Measurements from ENCODE around the gene CNFN. TPM values are rescaled to one million over a fixed set of nuclear protein-coding genes. Genes with fewer than 3 reads are reported as not detected.

CNFN gene
- total RNA-seq, 1 experiment from 2014 or later: 0.89 TPM

- intact Hi-C loops (cut with micrococcal nuclease): no loop called here
- Mint-ChIP-seq H3K4me1 (ENCODE audit: insufficient read depth, unreplicated experiment) (peaks cover 6% of the 10 kb centered on the region), H3K27me3 (ENCODE audit: insufficient read depth, unreplicated experiment) (no peaks in the 10 kb centered on the region), H3K9me3 (ENCODE audit: unreplicated experiment) (no peaks in the 10 kb centered on the region), H3K27ac (ENCODE audit: low read depth, unreplicated experiment) (no peak overlapping the region), H3K36me3 (ENCODE audit: insufficient read depth, unreplicated experiment) (peaks cover 20% of the 10 kb centered on the region), H3K4me3 (ENCODE audit: unreplicated experiment) (no peak overlapping the region)
- ChIA-PET POLR2A (no interaction called here), CTCF (interaction anchor here (0.6 to 1.1 kb wide), 3 partner anchors 30 to 89 kb away, joined by 3 to 6 read pairs (median 5); partner anchors contain the start of gene CXCL17)
- no TSS peak for BruUV-seq (replicated peaks)
- DNase-seq (ENCODE audit: unreplicated experiment): no peak
- TF ChIP-seq, protein P1, sequence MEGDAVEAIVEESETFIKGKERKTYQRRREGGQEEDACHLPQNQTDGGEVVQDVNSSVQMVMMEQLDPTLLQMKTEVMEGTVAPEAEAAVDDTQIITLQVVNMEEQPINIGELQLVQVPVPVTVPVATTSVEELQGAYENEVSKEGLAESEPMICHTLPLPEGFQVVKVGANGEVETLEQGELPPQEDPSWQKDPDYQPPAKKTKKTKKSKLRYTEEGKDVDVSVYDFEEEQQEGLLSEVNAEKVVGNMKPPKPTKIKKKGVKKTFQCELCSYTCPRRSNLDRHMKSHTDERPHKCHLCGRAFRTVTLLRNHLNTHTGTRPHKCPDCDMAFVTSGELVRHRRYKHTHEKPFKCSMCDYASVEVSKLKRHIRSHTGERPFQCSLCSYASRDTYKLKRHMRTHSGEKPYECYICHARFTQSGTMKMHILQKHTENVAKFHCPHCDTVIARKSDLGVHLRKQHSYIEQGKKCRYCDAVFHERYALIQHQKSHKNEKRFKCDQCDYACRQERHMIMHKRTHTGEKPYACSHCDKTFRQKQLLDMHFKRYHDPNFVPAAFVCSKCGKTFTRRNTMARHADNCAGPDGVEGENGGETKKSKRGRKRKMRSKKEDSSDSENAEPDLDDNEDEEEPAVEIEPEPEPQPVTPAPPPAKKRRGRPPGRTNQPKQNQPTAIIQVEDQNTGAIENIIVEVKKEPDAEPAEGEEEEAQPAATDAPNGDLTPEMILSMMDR (IDR thresholded peaks at IDR 0.05; ENCODE audit: unreplicated experiment): no peak
Observed at GRCh38 chr19:42353341-42354015, 36.6 kb downstream of the CNFN start.

- no TSS peak for BruUV-seq (replicated peaks)
- Mint-ChIP-seq H3K9me3 (ENCODE audit: unreplicated experiment) (no peaks in the 10 kb centered on the region), H3K27me3 (ENCODE audit: insufficient read depth, unreplicated experiment) (no peaks in the 10 kb centered on the region), H3K36me3 (ENCODE audit: insufficient read depth, unreplicated experiment) (peaks cover 20% of the 10 kb centered on the region), H3K4me3 (ENCODE audit: unreplicated experiment) (no peak overlapping the region), H3K27ac (ENCODE audit: low read depth, unreplicated experiment) (peak overlapping the region; percentile 3), H3K4me1 (ENCODE audit: insufficient read depth, unreplicated experiment) (peaks cover 6% of the 10 kb centered on the region)
- no peak for DNase-seq (ENCODE audit: unreplicated experiment)
- intact Hi-C loops (cut with micrococcal nuclease): no loop called here
- ChIA-PET CTCF (interaction anchor here (0.6 kb wide), 2 partner anchors 37 to 90 kb away, joined by 3 read pairs; partner anchors contain the start of gene CXCL17), POLR2A (no interaction called here)
- TF ChIP-seq, protein P1 (IDR thresholded peaks at IDR 0.05; ENCODE audit: unreplicated experiment): no peak
Observed at GRCh38 chr19:42352301-42353259, 37.5 kb downstream of the CNFN start.

DNA sequence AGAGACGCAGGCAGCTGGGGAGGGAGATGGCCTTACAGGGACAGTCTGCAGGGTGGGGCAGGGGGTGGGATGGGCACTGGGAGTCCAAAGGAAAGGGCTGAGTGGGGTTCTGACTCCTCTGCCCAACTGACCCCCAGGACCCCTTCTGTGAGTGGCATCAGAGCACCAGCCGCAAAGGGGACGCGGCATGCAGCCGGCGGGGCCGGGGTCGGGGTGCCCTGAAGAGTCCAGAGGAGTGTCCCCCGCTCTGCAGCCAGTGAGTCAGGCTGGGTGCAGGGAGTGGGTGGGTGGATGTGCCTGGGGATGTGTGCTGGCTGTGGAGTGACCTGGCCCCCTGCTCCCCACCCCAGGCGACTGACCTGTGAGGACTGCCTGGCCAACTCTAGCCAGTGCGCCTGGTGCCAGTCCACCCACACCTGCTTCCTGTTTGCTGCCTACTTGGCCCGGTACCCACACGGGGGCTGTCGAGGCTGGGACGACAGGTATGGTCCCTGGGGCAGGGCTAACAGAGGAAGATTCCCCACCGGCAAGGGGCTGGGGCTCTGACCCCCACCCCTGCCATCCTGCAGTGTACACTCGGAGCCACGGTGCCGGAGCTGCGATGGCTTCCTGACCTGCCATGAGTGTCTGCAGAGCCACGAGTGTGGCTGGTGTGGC lies 38.9 kb downstream of the CNFN start:
- no peak for DNase-seq (ENCODE audit: unreplicated experiment)
- Mint-ChIP-seq H3K4me1 (ENCODE audit: insufficient read depth, unreplicated experiment) (peaks cover 6% of the 10 kb centered on the region), H3K27me3 (ENCODE audit: insufficient read depth, unreplicated experiment) (no peaks in the 10 kb centered on the region), H3K4me3 (ENCODE audit: unreplicated experiment) (no peak overlapping the region), H3K9me3 (ENCODE audit: unreplicated experiment) (no peaks in the 10 kb centered on the region), H3K36me3 (ENCODE audit: insufficient read depth, unreplicated experiment) (peaks cover 20% of the 10 kb centered on the region), H3K27ac (ENCODE audit: low read depth, unreplicated experiment) (peak overlapping the region; percentile 3)
- POLR2A ChIA-PET: no interaction called here
- no TSS peak for BruUV-seq (replicated peaks)
- CTCF ChIA-PET: no interaction called here
- TF ChIP-seq, protein P1 (IDR thresholded peaks at IDR 0.05; ENCODE audit: unreplicated experiment): no peak
- intact Hi-C loops (cut with micrococcal nuclease): no loop called here

GRCh38 chr19:42350417-42350816 lies 39.7 kb downstream of the CNFN start:
- ChIA-PET CTCF (no interaction called here), POLR2A (no interaction called here)
- no peak for DNase-seq (ENCODE audit: unreplicated experiment)
- Mint-ChIP-seq H3K4me3 (ENCODE audit: unreplicated experiment) (no peak overlapping the region), H3K36me3 (ENCODE audit: insufficient read depth, unreplicated experiment) (peaks cover 16% of the 10 kb centered on the region), H3K27ac (ENCODE audit: low read depth, unreplicated experiment) (no peak overlapping the region), H3K4me1 (ENCODE audit: insufficient read depth, unreplicated experiment) (peaks cover 8% of the 10 kb centered on the region), H3K9me3 (ENCODE audit: unreplicated experiment) (no peaks in the 10 kb centered on the region), H3K27me3 (ENCODE audit: insufficient read depth, unreplicated experiment) (no peaks in the 10 kb centered on the region)
- TF ChIP-seq, protein P1 (IDR thresholded peaks at IDR 0.05; ENCODE audit: unreplicated experiment): no peak
- BruUV-seq (replicated peaks): no TSS peak
- intact Hi-C loops (cut with micrococcal nuclease): no loop called here

Measured in MCF 10A (cell line).